Uterus (tissue), 2 donors: ENCODE data around the gene ORC5.

ENCODE experiments used
- POLR2A ChIP-seq, 2 donors: fragments of 450-650 bp; IDR thresholded peaks; one replicate each; pipeline ENCODE4 v1.6.1; 2016; ENCODE audit warnings: antibody characterized with exemption in 2 of 2, mild to moderate bottlenecking in 1 of 2, moderate library complexity in 1 of 2
- TF ChIP-seq, protein P1 (sequence below), 4 experiments: fragments of 200-600 bp in 2 of 4; fragments of 450-650 bp in 2 of 4; sonication (generic) in 2 of 4; IDR thresholded peaks; one replicate each; pipeline ENCODE4 v1.5.1; 2016 to 2019; ENCODE audit warnings: antibody characterized with exemption in 4 of 4, mild to moderate bottlenecking in 2 of 4, moderate library complexity in 1 of 4

DNA sequence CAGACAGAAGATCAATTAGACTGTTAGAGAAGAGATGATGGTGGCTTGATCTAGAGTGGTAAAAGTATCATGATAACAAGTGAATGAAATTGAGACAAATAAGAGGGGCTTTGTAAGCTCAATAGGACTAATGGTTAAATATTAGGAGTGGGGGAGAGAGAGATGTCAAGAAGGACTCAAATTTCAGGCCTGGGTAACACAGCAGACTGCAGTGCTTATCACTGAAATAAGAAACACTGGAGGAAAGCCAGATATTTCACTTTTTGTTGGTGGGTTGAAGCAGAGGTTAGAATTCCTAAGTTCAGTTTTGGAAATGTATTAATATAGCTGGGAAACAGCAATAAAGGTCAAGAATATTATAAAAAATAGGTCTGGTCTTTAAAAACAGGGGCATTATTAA lies 74.6 kb downstream of the ORC5 start:
- TF ChIP-seq, protein P1, sequence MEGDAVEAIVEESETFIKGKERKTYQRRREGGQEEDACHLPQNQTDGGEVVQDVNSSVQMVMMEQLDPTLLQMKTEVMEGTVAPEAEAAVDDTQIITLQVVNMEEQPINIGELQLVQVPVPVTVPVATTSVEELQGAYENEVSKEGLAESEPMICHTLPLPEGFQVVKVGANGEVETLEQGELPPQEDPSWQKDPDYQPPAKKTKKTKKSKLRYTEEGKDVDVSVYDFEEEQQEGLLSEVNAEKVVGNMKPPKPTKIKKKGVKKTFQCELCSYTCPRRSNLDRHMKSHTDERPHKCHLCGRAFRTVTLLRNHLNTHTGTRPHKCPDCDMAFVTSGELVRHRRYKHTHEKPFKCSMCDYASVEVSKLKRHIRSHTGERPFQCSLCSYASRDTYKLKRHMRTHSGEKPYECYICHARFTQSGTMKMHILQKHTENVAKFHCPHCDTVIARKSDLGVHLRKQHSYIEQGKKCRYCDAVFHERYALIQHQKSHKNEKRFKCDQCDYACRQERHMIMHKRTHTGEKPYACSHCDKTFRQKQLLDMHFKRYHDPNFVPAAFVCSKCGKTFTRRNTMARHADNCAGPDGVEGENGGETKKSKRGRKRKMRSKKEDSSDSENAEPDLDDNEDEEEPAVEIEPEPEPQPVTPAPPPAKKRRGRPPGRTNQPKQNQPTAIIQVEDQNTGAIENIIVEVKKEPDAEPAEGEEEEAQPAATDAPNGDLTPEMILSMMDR (IDR thresholded peaks at IDR 0.05), result no peak
- TF ChIP-seq POLR2A (IDR thresholded peaks at IDR 0.05), result no peak
